Measurements from ENCODE around the gene CAND1. TPM values are rescaled to one million over a fixed set of nuclear protein-coding genes. Genes with fewer than 3 reads are reported as not detected.
"Not testable (repeated sequence)": the region's sequence is repeated elsewhere in the genome, so short reads cannot be mapped to it uniquely, and the experiment has no call there.

The CAND1 gene
- total and polyA plus RNA-seq, 4 donors: 25.4 to 66.1 (median 45.7) TPM

- TF ChIP-seq CTCF (IDR thresholded peaks at IDR 0.05; ENCODE audit: low read depth, low read length, missing input control) (no peak), HNF4G (IDR thresholded peaks at IDR 0.05) (no peak)
Observed at GRCh38 chr12:67339530-67339929, 70.4 kb downstream of the CAND1 start (continued).

- not testable (repeated sequence) for DNase-seq (ENCODE audit: low spot score); H3K4me1 ChIP-seq (ENCODE audit: control insufficient read depth in 4 of 4, insufficient read depth in 4 of 4, low read length in 3 of 4); H3K27ac ChIP-seq (ENCODE audit: low read depth in 1 of 2, low read length in 2 of 2); H3K9me3 ChIP-seq (ENCODE audit: control insufficient read depth in 4 of 4, low read length in 3 of 4); H3K27me3 ChIP-seq (ENCODE audit: control insufficient read depth in 4 of 4, insufficient read depth in 4 of 4, low read length in 3 of 4); H3K4me3 ChIP-seq (ENCODE audit: low read depth in 1 of 3, low read length in 3 of 3); H3K9ac ChIP-seq (ENCODE audit: low read depth in 1 of 2, low read length in 2 of 2); H3K36me3 ChIP-seq (ENCODE audit: control insufficient read depth in 4 of 4, insufficient read depth in 3 of 4, low read depth in 1 of 4, low read length in 3 of 4)
- 93% methylated on average over 14 of the region's 14 CpGs for WGBS
Observed at GRCh38 chr12:67341086-67341485, 71.9 kb downstream of the CAND1 start.

DNA sequence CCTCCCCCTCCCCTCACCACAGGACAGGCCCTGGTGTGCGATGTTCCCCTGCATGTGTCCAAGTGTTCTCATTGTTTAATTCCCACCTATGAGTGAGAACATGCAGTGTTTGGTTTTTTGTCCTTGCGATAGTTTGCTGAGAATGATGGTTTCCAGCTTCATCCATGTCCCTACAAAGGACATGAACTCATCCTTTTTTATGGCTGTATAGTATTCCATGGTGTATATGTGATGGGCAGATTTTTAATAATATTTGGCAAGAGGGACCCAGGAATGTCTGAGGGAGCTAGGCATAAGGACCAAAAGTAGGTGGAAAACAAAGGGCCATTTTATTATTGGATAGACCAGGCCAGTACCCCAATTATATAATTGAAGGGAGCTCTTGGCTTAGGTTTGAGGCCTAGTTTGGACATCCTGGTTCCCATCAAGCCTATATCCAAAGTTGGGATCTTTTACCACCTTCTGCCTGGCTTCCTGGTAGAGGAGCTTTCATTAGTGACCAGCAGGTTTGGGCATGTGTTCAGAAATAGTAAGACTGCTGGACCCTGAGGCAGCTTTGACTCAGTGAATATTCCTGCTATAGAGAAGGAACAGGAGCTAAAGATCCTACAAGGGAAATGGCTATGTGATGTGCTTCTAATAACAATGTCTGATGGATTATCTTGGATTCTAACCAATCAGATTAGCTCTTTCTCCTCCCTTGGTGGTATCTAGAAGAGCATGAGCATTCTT is 76.0 kb downstream of the CAND1 start:
- no peak for DNase-seq (ENCODE audit: low spot score)
- Histone ChIP-seq H3K4me1 (ENCODE audit: control insufficient read depth in 4 of 4, insufficient read depth in 4 of 4, low read length in 3 of 4) (no peaks in the 10 kb centered on the region), H3K4me3 (ENCODE audit: low read depth in 1 of 3, low read length in 3 of 3) (no peak overlapping the region), H3K36me3 (ENCODE audit: control insufficient read depth in 4 of 4, insufficient read depth in 3 of 4, low read depth in 1 of 4, low read length in 3 of 4) (no peaks in the 10 kb centered on the region), H3K9ac (ENCODE audit: low read depth in 1 of 2, low read length in 2 of 2) (no peak overlapping the region), H3K9me3 (ENCODE audit: control insufficient read depth in 4 of 4, low read length in 3 of 4) (no peaks in the 10 kb centered on the region), H3K27me3 (ENCODE audit: control insufficient read depth in 4 of 4, insufficient read depth in 4 of 4, low read length in 3 of 4) (no peaks in the 10 kb centered on the region), H3K27ac (ENCODE audit: low read depth in 1 of 2, low read length in 2 of 2) (no peak overlapping the region)
- no peak for TF ChIP-seq GABPA (IDR thresholded peaks at IDR 0.05 in 1 of 2, conservative IDR thresholded peaks at IDR 0.05 in 1 of 2)
- TF ChIP-seq, protein P1, sequence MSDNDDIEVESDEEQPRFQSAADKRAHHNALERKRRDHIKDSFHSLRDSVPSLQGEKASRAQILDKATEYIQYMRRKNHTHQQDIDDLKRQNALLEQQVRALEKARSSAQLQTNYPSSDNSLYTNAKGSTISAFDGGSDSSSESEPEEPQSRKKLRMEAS (IDR thresholded peaks at IDR 0.05): no peak
- TF ChIP-seq HNF4A (conservative IDR thresholded peaks at IDR 0.05): no peak
- TF ChIP-seq ATF3 (IDR thresholded peaks at IDR 0.05): no peak
- no peak for TF ChIP-seq TAF1 (conservative IDR thresholded peaks at IDR 0.05)
- TF ChIP-seq CTCF (IDR thresholded peaks at IDR 0.05; ENCODE audit: low read depth, low read length, missing input control): no peak
- TF ChIP-seq, protein P2, sequence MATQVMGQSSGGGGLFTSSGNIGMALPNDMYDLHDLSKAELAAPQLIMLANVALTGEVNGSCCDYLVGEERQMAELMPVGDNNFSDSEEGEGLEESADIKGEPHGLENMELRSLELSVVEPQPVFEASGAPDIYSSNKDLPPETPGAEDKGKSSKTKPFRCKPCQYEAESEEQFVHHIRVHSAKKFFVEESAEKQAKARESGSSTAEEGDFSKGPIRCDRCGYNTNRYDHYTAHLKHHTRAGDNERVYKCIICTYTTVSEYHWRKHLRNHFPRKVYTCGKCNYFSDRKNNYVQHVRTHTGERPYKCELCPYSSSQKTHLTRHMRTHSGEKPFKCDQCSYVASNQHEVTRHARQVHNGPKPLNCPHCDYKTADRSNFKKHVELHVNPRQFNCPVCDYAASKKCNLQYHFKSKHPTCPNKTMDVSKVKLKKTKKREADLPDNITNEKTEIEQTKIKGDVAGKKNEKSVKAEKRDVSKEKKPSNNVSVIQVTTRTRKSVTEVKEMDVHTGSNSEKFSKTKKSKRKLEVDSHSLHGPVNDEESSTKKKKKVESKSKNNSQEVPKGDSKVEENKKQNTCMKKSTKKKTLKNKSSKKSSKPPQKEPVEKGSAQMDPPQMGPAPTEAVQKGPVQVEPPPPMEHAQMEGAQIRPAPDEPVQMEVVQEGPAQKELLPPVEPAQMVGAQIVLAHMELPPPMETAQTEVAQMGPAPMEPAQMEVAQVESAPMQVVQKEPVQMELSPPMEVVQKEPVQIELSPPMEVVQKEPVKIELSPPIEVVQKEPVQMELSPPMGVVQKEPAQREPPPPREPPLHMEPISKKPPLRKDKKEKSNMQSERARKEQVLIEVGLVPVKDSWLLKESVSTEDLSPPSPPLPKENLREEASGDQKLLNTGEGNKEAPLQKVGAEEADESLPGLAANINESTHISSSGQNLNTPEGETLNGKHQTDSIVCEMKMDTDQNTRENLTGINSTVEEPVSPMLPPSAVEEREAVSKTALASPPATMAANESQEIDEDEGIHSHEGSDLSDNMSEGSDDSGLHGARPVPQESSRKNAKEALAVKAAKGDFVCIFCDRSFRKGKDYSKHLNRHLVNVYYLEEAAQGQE (IDR thresholded peaks at IDR 0.05): no peak
- TF ChIP-seq FOXA1 (IDR thresholded peaks at IDR 0.05): no peak
- TF ChIP-seq NR2F2 (IDR thresholded peaks at IDR 0.05): no peak
- TF ChIP-seq JUND (IDR thresholded peaks at IDR 0.05): no peak
- TF ChIP-seq ZBTB33 (IDR thresholded peaks at IDR 0.05): no peak
- TF ChIP-seq EGR1 (IDR thresholded peaks at IDR 0.05; ENCODE audit: low read depth in 2 of 2): no peak
- TF ChIP-seq RAD21 (IDR thresholded peaks at IDR 0.05): no peak
- TF ChIP-seq FOXA2 (IDR thresholded peaks at IDR 0.05): no peak
- no peak for TF ChIP-seq HNF4G (IDR thresholded peaks at IDR 0.05)
- TF ChIP-seq YY1 (IDR thresholded peaks at IDR 0.05): no peak
- TF ChIP-seq RXRA (IDR thresholded peaks at IDR 0.05): no peak
- WGBS: 96% methylated on average over 2 of the region's 2 CpGs
